ENCODE data around the gene ATP1A3. TPM values are rescaled to one million over a fixed set of nuclear protein-coding genes. Genes with fewer than 3 reads are reported as not detected.
A peak's percentile ranks its signal among the peaks of the same experiment; 100 is the strongest.

The ATP1A3 gene
- total RNA-seq, 4 donors from 2014 or later: 0.19 to 0.42 TPM; not detected in 2

DNA sequence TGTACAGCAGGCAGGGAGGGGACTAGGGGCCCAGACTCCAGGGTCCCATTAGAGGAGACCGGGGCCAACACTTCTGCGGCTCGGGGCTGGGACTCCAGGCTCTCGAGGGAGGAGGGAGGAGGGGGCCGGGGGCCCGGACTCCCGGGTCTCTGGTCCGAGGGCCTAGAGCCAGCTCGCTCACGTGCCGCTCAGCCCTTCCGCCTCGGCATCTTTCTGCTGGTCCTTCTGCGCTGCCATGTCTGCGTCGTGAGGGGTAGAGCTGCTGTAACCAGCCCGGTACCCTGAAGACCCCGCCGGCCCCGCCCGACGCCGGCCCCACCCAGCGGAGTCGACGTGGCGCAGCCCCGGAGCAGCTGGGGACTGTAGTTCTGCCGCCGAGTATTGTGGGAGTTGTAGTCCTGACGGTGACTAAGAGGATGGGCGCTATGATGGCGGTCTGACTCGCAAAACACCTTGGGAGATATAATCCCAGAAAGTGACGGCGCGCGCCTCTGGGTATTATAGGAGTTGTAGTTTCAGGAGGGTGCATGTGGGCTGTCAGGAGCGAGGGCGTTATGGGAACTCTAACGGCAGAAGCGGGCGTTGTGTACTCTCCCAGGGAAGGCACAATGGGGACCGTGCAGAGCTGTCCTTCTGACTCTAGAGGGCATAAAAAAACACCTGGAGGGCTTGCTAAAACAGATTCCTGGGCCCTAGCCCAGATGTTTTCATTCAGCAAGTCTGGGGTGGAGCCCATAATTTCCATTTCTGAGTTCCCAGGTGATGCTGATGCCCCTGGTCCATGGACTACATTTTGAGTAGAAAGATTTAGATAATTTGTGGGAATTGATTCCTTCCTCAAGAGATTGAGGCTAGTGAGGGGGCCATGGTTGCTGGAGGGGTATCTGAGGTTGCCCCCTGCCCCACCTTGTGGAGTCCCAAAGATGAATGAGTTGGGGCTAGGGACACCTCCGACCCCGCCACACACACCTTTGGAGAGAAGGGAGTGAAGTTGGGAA, 34.7 kb downstream of the ATP1A3 start, which contains the start of gene RABAC1:
RABAC1 (minus strand) TSS at position 266 of the 998 bp plus-strand sequence; CDS start at position 237, 29 bp downstream.
- peaks cover 0 to 24% (median 8%) of the 10 kb centered on the region in 3 donors for H3K36me3 ChIP-seq
- H3K4me1 ChIP-seq: peaks cover 11 to 26% (median 11%) of the 10 kb centered on the region in 3 donors
- H3K9me3 ChIP-seq: no peaks in the 10 kb centered on the region
- WGBS, 2 donors: 15 to 17% methylated on average over 11 to 12 of the region's 46 CpGs
- H3K27ac ChIP-seq: peak within 1 kb of the TSS; percentile 92 to 98 (median 94)
- intact Hi-C loops (cut with DNase I): loop anchor here (10.0 kb wide), 1 partner anchor 85 kb away; the partner anchor contains the start of gene CD79A
- DNase-seq: peak; percentile 40
- H3K4me3 ChIP-seq: peak within 1 kb of the TSS; percentile 82 to 95 (median 86)
- H3K27me3 ChIP-seq: peaks cover 0 to 2% (median 0%) of the 10 kb centered on the region in 4 donors
- TF ChIP-seq, protein P1, sequence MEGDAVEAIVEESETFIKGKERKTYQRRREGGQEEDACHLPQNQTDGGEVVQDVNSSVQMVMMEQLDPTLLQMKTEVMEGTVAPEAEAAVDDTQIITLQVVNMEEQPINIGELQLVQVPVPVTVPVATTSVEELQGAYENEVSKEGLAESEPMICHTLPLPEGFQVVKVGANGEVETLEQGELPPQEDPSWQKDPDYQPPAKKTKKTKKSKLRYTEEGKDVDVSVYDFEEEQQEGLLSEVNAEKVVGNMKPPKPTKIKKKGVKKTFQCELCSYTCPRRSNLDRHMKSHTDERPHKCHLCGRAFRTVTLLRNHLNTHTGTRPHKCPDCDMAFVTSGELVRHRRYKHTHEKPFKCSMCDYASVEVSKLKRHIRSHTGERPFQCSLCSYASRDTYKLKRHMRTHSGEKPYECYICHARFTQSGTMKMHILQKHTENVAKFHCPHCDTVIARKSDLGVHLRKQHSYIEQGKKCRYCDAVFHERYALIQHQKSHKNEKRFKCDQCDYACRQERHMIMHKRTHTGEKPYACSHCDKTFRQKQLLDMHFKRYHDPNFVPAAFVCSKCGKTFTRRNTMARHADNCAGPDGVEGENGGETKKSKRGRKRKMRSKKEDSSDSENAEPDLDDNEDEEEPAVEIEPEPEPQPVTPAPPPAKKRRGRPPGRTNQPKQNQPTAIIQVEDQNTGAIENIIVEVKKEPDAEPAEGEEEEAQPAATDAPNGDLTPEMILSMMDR (IDR thresholded peaks at IDR 0.05): peak in 3 of 6 experiments; percentile 7 to 31 (median 11)
- peak in 1 of 4 donors; percentile 35 for TF ChIP-seq POLR2A (IDR thresholded peaks at IDR 0.05)

DNA sequence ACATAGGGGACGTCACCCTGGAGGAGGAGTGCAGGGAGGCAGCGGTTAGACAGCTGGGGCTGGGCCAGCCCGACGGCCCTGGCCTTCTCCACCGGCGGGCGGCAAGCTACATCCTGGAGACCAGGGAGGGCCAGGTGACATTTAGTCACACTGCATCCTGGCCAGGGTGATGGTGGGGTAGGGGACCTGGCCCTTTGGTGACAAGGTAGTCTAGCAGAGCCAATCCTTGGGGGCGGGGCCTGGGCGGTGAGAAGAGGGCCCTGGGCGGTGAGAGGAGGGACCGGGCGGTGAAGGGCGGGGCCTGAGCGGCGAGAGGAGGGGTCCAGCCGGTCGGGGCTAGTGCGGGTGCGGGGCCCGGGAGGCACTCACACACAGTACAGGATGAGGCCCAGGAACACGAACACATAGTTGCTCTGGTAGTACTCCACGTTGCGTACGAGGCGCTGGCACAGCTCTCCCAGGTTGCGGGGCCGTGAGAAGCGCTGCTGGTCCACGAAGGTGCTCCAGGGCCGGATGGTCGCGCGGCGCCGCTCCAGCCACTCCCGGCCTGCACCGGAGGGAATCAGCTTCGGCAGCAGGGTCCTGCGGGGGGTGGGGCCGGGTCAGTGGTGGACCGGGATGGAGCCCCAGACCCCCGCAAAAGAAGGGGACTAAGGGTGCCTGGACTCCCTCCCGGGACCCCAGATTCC, 35.5 kb downstream of the ATP1A3 start:
- TF ChIP-seq, protein P1 (IDR thresholded peaks at IDR 0.05): no peak
- TF ChIP-seq POLR2A (IDR thresholded peaks at IDR 0.05): peak in 2 of 4 donors; percentile 10 to 70
- Histone ChIP-seq H3K4me1 (peaks cover 11 to 26% (median 11%) of the 10 kb centered on the region in 3 donors), H3K27ac (peak overlapping the region; percentile 92 to 98 (median 94)), H3K27me3 (no peaks in the 10 kb centered on the region), H3K36me3 (peaks cover 0 to 24% (median 8%) of the 10 kb centered on the region in 3 donors), H3K9me3 (no peaks in the 10 kb centered on the region), H3K4me3 (peak overlapping the region; percentile 82 to 95 (median 86))
- DNase-seq: peak; percentile 31
- intact Hi-C loops (cut with DNase I): loop anchor here (10.0 kb wide), 1 partner anchor 84 kb away; the partner anchor contains the start of gene CD79A
- WGBS, 2 donors: 0 to 2% methylated on average over 14 to 18 of the region's 43 CpGs

GRCh38 chr19:41957838-41958366, 36.1 kb downstream of the ATP1A3 start:
- WGBS, 2 donors: 10 to 13% methylated on average over 8 to 10 of the region's 10 CpGs
- intact Hi-C loops (cut with DNase I): loop anchor here (10.0 kb wide), 1 partner anchor 83 kb away; the partner anchor contains the start of gene CD79A
- H3K4me3 ChIP-seq: peak overlapping the region; percentile 82 to 95 (median 86)
- peak overlapping the region; percentile 92 to 98 (median 94) for H3K27ac ChIP-seq
- TF ChIP-seq POLR2A (IDR thresholded peaks at IDR 0.05): no peak
- TF ChIP-seq, protein P1 (IDR thresholded peaks at IDR 0.05): peak; percentile 62 to 91 (median 83)
- peaks cover 11 to 26% (median 11%) of the 10 kb centered on the region in 3 donors for H3K4me1 ChIP-seq
- no peaks in the 10 kb centered on the region for H3K27me3 ChIP-seq
- peaks cover 0 to 24% (median 8%) of the 10 kb centered on the region in 3 donors for H3K36me3 ChIP-seq
- H3K9me3 ChIP-seq: no peaks in the 10 kb centered on the region
- no peak for DNase-seq

GRCh38 chr19:41957161-41957837, 36.7 kb downstream of the ATP1A3 start:
- WGBS, 2 donors: 55 to 82% methylated on average over 4 to 10 of the region's 11 CpGs
- peak overlapping the region in 1 of 4 donors; percentile 84 for H3K4me3 ChIP-seq
- no peaks in the 10 kb centered on the region for H3K27me3 ChIP-seq
- peaks cover 0 to 24% (median 8%) of the 10 kb centered on the region in 3 donors for H3K36me3 ChIP-seq
- TF ChIP-seq, protein P1 (IDR thresholded peaks at IDR 0.05): no peak
- no peak for TF ChIP-seq POLR2A (IDR thresholded peaks at IDR 0.05)
- no peak for DNase-seq
- H3K27ac ChIP-seq: peak overlapping the region in 3 of 4 donors; percentile 56 to 98 (median 92)
- peaks cover 11 to 26% (median 11%) of the 10 kb centered on the region in 3 donors for H3K4me1 ChIP-seq
- no peaks in the 10 kb centered on the region for H3K9me3 ChIP-seq
- intact Hi-C loops (cut with DNase I): loop anchor here (10.0 kb wide), 1 partner anchor 82 kb away; the partner anchor contains the start of gene CD79A
